Hepatic stellate cell (primary cell): Measurements from ENCODE around the gene PHPT1.
A peak's percentile ranks its signal among the peaks of the same experiment; 100 is the strongest.

Experiments used
- DNase-seq: peaks from one replicate; pipeline ENCODE4 v3.0.0; 2011; ENCODE audit warnings: low spot score

The PHPT1 gene

GRCh38 chr9:136886610-136887597 is 37.7 kb downstream of the PHPT1 start:
- peak; percentile 90 for DNase-seq

- no peak for DNase-seq
These were observed 39.2 kb downstream of the PHPT1 start for GRCh38 chr9:136888454-136888853.

- DNase-seq = no peak
These were observed 40.6 kb downstream of the PHPT1 start for GRCh38 chr9:136889858-136890257.

GRCh38 chr9:136890661-136891060 is 41.5 kb downstream of the PHPT1 start:
- DNase-seq = no peak

- no peak for DNase-seq
These were observed 46.8 kb downstream of the PHPT1 start for GRCh38 chr9:136896027-136896426.

- DNase-seq = no peak
These were observed 49.4 kb downstream of the PHPT1 start for GRCh38 chr9:136898483-136899100.

GRCh38 chr9:136899196-136899595 is 50.0 kb downstream of the PHPT1 start:
- DNase-seq = no peak

GRCh38 chr9:136900556-136900955 is 51.3 kb downstream of the PHPT1 start:
- DNase-seq = no peak
